Parathyroid adenoma (tissue), 2 donors: ENCODE results near the gene ARID3B.

ENCODE experiments used
- H2AFZ ChIP-seq: fragments of 300-600 bp; sonication (generic); one replicate; pipeline ENCODE4 v1.7.0; 2017; ENCODE audit warnings: antibody characterized with exemption, mild to moderate bottlenecking
- H3K27ac ChIP-seq: fragments of 300-600 bp; sonication (generic); one replicate; pipeline ENCODE4 v1.7.0; 2017
- H3K27me3 ChIP-seq: fragments of 300-600 bp; sonication (generic); one replicate; pipeline ENCODE4 v1.7.0; 2017; ENCODE audit warnings: low read length; ENCODE audit not compliant: control insufficient read depth, insufficient read depth
- H3K36me3 ChIP-seq: fragments of 300-600 bp; sonication (generic); one replicate; pipeline ENCODE4 v1.7.0; 2017; ENCODE audit warnings: low read length; ENCODE audit not compliant: control insufficient read depth, insufficient read depth
- H3K4me1 ChIP-seq: fragments of 300-600 bp; sonication (generic); one replicate; pipeline ENCODE4 v1.7.0; 2017; ENCODE audit warnings: control low read depth
- H3K4me2 ChIP-seq: fragments of 300-600 bp; sonication (generic); one replicate; pipeline ENCODE4 v1.7.0; 2017; ENCODE audit warnings: low read length
- H3K4me3 ChIP-seq: fragments of 300-600 bp; sonication (generic); one replicate; pipeline ENCODE4 v1.7.0; 2017; ENCODE audit warnings: low read depth, low read length
- H3K79me2 ChIP-seq: fragments of 300-600 bp; sonication (generic); one replicate; pipeline ENCODE4 v1.7.0; 2017; ENCODE audit warnings: control low read depth
- H3K9ac ChIP-seq: fragments of 300-600 bp; sonication (generic); one replicate; pipeline ENCODE4 v1.7.0; 2017; ENCODE audit warnings: mild to moderate bottlenecking
- H3K9me3 ChIP-seq: fragments of 300-600 bp; sonication (generic); one replicate; pipeline ENCODE4 v1.7.0; 2017; ENCODE audit warnings: low read length; ENCODE audit not compliant: control insufficient read depth
- TF ChIP-seq, protein P1 (sequence below): fragments of 300-600 bp; sonication (generic); IDR thresholded peaks from one replicate; pipeline ENCODE4 v1.7.0; 2017; ENCODE audit warnings: antibody characterized with exemption, mild to moderate bottlenecking
- donor health status: primary hyperparathyroidism.

Gene ARID3B

DNA sequence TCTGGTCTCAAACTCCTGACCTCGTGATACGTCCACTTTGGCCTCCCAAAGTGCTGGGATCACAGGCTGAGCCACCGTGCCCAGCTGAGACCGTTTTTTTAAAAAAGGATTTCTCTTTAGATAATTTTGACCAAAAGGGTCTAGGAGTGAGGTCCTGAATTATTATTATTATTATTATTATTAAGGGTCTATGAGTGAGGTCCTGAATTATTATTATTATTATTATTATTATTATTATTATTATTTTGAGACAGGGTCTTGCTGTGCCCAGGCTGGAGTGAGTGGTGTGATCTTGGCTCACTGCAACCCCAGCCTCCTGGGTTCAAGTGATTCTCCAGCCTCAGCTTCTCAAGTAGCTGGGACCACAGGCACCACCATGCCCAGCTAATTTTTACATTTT lies 20.6 kb upstream of the ARID3B start:
- Histone ChIP-seq H3K9ac (no peak overlapping the region), H3K36me3 (no peaks in the 10 kb centered on the region), H3K27me3 (no peaks in the 10 kb centered on the region), H2AFZ (no peak overlapping the region), H3K27ac (no peak overlapping the region), H3K9me3 (no peaks in the 10 kb centered on the region), H3K4me3 (no peak overlapping the region), H3K4me2 (no peak overlapping the region), H3K79me2 (no peaks in the 10 kb centered on the region), H3K4me1 (no peaks in the 10 kb centered on the region)
- TF ChIP-seq, protein P1, sequence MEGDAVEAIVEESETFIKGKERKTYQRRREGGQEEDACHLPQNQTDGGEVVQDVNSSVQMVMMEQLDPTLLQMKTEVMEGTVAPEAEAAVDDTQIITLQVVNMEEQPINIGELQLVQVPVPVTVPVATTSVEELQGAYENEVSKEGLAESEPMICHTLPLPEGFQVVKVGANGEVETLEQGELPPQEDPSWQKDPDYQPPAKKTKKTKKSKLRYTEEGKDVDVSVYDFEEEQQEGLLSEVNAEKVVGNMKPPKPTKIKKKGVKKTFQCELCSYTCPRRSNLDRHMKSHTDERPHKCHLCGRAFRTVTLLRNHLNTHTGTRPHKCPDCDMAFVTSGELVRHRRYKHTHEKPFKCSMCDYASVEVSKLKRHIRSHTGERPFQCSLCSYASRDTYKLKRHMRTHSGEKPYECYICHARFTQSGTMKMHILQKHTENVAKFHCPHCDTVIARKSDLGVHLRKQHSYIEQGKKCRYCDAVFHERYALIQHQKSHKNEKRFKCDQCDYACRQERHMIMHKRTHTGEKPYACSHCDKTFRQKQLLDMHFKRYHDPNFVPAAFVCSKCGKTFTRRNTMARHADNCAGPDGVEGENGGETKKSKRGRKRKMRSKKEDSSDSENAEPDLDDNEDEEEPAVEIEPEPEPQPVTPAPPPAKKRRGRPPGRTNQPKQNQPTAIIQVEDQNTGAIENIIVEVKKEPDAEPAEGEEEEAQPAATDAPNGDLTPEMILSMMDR = no peak

DNA sequence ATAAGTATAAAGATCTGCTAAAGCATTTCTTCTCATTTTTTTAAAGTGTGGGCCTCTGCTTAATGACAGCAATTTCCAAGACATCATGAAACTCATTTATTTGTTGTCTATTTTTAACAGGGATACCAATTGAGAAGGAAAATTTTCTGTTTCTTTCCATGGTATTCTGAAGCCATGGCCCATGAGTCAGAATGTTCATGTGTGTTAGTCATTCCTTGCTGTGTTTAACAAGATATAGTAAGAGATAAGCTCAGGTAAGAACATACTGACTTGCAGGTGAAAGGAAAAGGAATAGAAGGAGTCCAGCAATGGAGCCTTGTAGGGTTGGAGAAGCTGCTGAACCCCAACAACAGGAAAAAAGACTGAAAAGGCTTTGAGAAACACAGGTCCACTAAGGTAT lies 17.0 kb upstream of the ARID3B start:
- Histone ChIP-seq H3K79me2 (no peaks in the 10 kb centered on the region), H3K4me1 (no peaks in the 10 kb centered on the region), H3K4me3 (no peak overlapping the region), H3K9ac (no peak overlapping the region), H3K27ac (no peak overlapping the region), H3K4me2 (no peak overlapping the region), H3K27me3 (no peaks in the 10 kb centered on the region), H3K9me3 (no peaks in the 10 kb centered on the region), H3K36me3 (no peaks in the 10 kb centered on the region), H2AFZ (no peak overlapping the region)
- TF ChIP-seq, protein P1 = no peak

GRCh38 chr15:74525309-74525708 lies 15.7 kb upstream of the ARID3B start:
- Histone ChIP-seq H3K4me1 (no peaks in the 10 kb centered on the region), H3K79me2 (no peaks in the 10 kb centered on the region), H3K27me3 (no peaks in the 10 kb centered on the region), H3K4me2 (no peak overlapping the region), H3K9me3 (no peaks in the 10 kb centered on the region), H3K4me3 (no peak overlapping the region), H3K36me3 (no peaks in the 10 kb centered on the region), H2AFZ (no peak overlapping the region), H3K9ac (no peak overlapping the region), H3K27ac (no peak overlapping the region)
- TF ChIP-seq, protein P1 = no peak

GRCh38 chr15:74525945-74526344 lies 15.1 kb upstream of the ARID3B start:
- H3K27ac ChIP-seq = no peak overlapping the region
- no peaks in the 10 kb centered on the region for H3K79me2 ChIP-seq
- no peaks in the 10 kb centered on the region for H3K36me3 ChIP-seq
- H3K27me3 ChIP-seq = no peaks in the 10 kb centered on the region
- no peak overlapping the region for H3K4me2 ChIP-seq
- H2AFZ ChIP-seq = no peak overlapping the region
- H3K9ac ChIP-seq = no peak overlapping the region
- H3K9me3 ChIP-seq = no peaks in the 10 kb centered on the region
- no peaks in the 10 kb centered on the region for H3K4me1 ChIP-seq
- H3K4me3 ChIP-seq = no peak overlapping the region
- TF ChIP-seq, protein P1 = no peak

- H3K9me3 ChIP-seq = no peaks in the 10 kb centered on the region
- H3K4me1 ChIP-seq = no peaks in the 10 kb centered on the region
- H3K79me2 ChIP-seq = no peaks in the 10 kb centered on the region
- H3K9ac ChIP-seq = no peak overlapping the region
- no peaks in the 10 kb centered on the region for H3K36me3 ChIP-seq
- TF ChIP-seq, protein P1 = no peak
- no peak overlapping the region for H3K4me3 ChIP-seq
- H3K27ac ChIP-seq = no peak overlapping the region
- H3K4me2 ChIP-seq = no peak overlapping the region
- H3K27me3 ChIP-seq = no peaks in the 10 kb centered on the region
- H2AFZ ChIP-seq = no peak overlapping the region
These were observed 12.1 kb upstream of the ARID3B start for GRCh38 chr15:74528876-74529275.
